ENCODE measurements around the gene PPP2R3A. TPM values are rescaled to one million over a fixed set of nuclear protein-coding genes. Genes with fewer than 3 reads are reported as not detected.
A peak's percentile ranks its signal among the peaks of the same experiment; 100 is the strongest.

Gene PPP2R3A
- polyA plus RNA-seq, 5 donors, result 11.6 to 19.2 (median 15.3) TPM

DNA sequence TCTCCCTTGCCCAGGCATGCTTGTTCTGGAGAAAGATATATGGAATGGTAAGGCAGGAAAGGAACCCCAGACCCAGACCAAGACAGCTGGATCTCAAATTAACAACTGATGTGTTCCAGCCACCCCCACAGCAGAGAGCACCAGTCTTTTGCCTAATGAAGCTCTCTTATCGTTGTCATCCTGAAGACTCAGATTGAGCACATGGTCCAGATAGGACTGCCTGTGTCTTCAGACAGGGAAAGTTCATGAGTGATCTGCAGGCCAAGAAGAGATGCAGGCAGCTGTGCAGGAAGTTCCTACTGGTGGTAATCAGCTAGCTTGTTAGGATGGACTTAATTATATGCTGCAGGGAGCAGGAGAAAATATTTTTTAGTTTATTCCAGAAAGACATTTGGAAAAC lies 53.3 kb downstream of the PPP2R3A start:
- no peak for DNase-seq

DNA sequence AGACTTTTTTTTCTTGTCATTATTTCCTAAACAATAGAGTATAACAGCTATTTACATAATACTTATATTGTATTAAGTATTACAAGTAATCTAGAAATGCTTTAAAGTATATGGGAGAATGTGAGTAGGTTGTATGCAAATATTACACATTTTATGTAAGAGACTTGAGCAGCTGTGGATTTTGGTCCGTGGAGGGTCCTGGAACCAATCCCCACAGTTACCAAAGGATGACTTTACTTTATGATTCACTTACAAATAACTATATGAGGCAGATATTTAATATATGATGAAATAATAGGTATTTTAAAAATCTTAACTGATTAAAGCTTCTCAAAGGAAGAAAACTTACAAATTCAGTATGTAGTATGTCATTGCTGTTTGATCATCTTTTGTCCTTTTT lies 56.3 kb downstream of the PPP2R3A start:
- no peak for DNase-seq

DNA sequence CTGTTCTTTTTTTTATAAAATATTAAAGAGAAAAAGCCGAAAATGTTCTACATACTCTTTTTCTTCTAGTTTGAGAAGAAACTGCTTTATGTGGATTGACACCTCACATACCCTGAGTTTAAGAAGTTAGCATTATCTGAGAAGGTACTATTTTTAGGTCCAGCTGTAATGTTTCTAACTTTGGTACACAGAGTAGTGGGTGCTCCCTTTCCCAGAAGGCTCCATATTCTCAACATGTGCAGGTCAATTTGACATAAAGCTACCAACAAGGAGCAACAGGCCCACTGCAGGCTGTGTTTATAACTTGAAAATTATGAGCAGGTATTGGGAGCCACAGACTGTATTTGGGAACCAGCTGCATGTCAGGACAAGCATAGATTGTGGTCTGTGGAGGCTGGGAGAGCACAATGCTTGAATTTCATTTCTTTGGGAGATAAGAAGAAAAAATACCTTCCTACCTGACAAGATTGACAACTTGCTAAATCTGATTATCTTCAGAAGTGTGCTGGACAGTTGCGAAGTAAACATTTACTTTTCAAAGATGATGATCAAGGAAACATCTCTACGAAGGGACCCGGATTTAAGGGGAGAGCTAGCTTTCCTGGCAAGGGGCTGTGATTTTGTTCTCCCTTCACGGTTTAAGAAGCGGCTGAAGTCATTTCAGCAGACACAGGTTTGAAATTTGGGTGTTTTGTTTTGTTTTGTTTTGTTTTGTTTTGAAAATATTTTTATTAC lies 57.2 kb downstream of the PPP2R3A start:
- no peak for DNase-seq

DNA sequence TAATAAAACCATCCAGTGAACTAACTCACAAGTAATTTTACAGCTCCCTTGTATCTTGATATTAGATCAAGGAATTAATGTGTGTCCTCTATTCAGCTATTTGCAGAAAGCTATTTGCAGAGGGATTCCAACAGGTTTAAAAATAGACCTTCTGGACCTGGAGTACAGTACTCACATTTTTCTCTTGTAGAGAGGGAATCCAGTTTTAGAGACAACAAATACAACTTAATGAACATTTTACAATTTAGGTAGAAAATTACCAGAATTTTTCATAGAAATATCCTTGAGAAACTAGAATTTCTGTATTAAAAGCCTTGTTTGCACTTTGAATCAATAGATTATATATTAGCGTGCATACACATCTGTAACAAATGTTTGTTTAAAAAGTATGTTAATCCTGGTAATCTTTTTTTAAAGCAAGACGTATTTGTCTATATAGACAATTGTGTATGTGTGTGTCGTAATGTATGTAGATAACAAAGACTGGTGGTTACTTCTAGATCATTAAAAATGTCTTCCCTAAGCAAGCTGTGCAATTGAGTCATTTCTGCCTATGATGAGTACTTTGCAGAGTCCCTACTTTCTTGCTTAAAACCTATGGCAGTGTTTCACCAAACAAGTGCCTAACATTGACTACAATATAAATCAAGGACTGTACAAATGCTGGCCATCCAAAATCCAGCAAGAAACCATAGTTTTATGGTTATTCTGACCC lies 57.9 kb downstream of the PPP2R3A start:
- DNase-seq, result no peak

DNA sequence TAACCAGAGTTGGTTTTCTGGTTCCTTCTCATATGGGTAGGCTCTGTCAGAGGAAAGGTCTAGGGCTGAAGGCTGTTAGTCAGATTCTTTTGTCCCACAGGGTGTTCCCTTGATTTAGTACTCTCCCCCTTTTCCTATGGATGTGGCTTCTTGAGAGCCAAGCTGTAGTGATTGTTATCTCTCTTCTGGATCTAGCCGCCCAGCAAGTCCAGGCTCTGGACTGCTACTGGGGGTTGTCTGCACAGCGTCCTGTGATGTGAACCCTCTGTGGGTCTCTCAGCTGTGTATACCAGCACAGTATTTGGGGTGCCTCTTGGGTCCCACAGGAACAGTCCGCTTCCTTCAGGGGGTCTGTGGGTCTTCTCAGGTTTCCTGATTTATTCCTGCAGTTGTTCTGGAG lies 70.8 kb downstream of the PPP2R3A start:
- no peak for DNase-seq

DNA sequence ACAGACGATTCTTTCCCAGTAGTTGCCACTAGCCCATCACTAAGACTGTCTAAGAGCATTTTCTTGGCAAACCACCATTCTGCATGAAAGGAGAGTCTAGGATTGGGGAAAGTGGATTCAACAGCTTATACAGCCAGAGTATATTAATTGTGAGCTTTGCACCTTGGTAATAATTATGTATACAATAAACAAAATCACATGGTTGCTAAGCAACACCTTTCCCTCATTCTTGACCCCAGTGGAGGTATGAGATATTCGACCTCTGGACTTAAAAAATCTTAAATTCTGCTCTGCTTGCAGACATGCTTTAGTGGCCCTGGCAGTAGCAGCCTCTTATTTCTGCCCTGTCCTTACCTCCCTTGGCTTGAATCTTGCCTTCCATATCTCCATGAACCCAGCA lies 73.1 kb downstream of the PPP2R3A start:
- no peak for DNase-seq

DNA sequence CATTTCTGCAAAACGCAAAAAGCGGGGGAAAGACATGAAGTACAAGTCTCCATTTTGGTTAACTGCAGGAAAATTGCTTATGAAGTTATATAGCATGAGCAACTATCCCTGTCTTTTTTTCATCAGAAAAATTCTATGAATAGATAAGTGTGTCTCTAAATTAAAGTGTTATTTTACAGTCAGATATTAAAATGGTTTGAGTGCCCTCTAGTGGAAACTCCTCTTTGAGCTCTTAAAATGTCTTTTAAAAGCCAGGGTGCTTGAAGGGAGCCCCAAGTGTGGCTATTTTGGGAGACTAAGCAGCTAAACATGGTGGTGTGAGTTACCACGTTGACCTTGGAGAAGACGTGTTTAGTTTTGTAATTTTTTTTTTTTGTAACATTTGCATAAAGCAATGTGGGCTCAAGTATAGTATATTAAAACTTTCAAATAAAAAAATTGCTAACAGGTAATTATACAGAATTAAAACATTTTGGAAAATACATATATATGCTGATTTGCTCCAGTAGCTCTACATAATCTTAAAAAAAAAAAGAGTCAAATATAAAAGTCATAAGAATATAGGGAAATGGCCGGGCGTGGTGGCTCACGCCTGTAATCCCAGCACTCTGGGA lies 77.2 kb downstream of the PPP2R3A start:
- peak; percentile 29 to 35 for DNase-seq

DNA sequence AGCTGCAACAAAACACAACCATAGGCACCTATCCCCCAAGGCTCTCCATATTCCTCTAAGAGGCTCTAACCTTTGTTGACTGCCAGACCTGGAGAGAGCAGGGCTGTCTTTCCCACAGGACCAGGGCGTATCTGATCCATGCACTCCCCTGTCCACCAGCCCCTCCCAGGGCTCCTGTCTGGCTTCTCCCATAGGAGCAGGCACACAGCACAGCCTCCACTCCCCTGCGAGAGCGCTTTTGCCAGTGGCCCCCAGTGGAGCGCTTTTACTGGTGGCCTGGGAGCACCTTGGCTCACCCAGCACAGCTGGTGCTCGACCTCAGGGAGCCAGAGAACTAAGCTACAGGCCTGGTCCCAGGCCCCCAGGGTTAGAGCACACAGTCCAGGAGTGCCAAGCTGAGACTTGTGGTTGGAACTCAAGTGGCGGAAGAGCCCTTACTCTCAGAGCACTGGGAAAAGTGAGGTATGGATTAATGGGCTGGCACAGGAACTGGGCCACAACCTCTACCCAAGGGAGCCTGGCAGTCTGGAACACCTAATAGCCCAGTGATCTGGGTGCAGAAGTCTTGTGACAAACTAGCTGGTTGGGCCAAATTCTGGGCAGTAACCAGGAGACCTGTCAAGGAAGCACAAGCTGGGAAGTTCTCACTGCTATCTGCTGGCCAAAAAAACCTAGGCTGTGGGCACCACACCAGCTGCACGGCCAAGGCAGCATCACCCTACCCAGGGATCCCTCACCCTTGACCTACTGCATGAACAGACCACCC lies 79.6 kb downstream of the PPP2R3A start:
- DNase-seq, result no peak

DNA sequence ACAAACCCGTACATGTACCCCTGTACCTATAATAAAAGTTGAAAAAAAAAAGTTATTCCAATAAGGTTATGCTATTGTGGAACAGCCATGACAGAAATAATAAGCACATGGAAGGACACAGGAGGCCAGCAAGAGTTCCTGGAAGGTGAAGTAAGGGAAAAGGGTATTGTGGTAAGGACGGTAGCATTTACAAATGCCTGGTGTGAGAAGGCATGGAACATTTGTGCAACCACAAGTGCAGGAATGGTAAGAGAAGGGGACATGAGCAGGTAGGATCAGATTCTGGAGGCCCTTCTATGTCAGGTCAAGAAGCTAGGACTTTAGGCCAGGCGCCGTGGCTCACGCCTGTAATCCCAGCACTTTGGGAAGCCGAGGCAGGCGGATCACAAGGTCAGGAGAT lies 82.5 kb downstream of the PPP2R3A start:
- DNase-seq, result no peak

DNA sequence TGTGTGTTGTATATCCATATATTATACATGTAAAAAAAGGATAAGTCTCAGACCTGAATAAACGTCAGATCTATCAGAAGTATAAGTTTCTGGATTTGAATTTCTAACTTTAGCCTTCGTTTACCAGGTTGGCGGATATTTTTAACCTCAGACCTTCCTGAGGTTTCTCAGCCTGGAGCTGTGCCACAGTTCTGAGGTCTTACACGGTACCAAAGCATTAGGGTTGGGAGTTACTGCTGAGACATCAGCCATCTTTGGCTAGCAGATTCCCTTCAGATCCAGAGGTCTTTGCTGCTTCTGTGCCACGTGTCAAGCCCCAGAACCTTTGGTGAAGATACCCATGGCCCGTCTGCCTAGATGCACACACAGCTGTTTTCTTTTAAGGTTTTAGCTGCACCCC lies 84.7 kb downstream of the PPP2R3A start:
- DNase-seq, result no peak

DNA sequence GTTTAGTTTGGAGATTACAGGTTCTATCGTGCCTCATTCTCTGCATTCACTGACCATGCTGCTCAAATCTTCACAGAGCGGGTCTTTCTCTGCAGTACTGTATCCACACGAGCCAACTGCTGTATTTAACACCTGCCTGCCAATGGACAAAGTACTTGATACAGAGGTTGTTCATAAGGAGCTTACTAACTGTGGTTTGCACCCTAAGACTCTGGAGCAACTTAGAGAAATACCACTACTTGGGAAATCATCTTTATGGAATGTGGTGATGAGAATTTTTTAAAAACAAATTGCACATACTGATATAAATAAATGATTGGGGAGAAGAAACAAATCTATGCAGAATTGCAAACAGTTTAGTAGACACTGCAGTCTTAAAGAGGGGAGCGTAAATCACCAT lies 90.0 kb downstream of the PPP2R3A start:
- no peak for DNase-seq

DNA sequence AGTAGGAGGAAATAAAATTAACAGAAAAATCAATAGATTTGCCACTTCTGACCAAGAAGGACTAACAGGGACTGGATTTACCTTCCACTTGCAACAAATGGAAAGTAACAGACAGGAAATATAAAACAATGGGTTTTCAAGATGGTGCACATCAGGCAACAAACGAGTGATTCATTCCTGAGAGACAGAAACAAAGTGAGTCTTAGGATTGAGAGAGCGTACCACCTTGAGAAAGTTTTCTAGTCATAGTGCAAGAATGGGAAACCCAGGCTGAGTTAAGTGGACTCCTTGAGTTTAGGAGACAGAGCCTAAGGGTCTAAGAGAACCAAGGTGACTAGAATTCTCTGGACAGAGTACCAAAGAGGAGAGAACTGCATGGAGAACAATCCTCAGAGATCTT lies 101.7 kb downstream of the PPP2R3A start:
- DNase-seq, result no peak

DNA sequence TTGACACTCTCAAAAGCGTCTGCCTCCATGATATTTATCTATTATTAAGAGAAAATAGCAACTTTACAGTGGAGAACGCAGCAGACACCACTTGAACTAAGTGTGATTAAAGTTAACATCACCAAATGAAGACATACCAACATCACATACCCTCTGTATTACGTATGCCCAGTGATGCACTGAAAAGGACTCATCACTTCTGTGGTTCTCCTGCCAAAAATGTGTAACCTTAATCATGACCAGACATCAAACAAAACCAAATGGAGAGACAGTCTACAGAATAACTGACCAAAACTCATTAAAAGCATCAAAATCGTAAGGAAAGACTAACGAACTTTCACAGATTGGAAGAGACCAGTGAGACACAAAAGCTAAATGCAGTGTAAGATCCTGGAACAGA lies 103.2 kb downstream of the PPP2R3A start:
- DNase-seq, result no peak

DNA sequence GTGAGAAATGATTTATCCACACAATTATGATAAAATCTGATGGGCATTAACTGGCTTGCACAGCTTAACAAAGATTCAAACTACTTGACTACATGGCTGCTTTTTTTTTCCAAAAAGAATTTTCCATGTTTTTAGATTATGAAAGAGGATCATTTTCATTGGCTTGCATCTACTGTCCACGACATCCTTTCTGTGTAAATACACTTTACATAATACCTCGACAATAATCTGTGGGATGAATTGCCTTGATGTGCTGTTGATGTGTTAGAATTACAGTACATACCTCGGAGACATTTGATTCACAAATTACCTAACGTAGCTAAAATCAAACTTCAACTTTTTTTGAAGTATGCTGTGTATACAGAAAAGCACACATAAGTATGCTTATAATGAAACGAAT lies 104.4 kb downstream of the PPP2R3A start:
- no peak for DNase-seq

DNA sequence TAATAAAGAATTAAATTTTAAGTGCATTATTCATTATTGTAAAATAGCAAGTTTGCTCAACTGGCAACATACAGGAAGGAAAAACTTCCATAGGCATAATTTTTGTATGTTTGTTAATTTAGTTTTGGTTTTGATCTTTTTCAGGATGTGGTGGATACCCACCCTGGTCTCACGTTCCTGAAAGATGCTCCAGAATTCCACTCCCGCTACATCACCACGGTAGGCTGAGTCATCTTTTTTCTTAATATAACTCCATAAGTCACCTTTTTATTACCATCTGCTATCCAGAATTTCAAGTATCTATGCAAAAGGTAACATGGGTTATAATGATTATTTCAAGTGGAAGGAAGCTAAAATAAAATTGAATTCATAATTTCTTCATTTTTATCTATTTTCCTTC lies 104.8 kb downstream of the PPP2R3A start:
- no peak for DNase-seq

DNA sequence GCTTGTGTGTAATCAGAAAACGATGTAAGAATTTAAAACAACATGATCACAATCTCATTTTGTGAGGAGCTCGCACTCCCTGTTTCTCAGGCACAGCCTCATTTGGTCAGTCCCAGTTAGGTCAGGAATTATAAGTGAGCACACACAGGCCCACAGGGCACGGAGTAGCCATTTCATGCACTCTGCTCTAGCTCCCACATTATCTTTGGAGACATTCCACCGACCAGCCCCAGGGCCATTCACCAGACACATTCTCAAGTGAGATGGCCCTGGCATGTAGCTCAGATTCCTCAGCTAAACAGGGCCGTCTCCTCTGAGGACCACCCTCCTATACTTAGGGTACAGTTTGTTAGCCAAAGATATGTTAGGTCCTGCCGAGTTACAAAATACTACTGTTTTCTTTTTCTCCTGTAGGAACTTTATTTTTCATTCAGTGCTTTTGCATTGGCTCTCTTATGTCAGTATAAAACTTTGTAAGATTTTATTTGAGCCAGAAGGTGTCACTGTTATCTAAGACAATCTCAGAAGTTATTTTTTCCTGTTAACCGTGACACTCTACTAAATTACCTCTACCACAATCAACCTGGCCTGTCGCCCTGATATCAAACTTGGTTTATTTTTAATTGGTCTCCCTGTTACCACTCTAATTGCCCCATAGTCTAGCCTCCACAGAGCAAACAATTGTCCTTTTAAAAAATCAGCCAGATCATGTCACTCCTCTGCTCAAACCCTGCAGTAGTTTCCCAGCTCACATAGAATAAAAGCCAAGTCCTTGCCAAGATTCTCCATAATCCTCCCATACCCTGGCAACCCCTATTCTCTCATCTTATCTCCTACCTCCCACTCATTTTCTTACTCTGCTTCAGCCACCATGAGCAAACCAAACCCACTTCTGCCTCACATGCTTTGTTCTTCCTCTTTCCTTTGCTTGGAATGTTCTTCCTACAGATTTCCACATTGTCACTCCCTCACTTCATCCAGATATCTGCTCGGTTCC lies 105.7 kb downstream of the PPP2R3A start:
- DNase-seq, result peak in 1 of 2 donors; percentile 3

DNA sequence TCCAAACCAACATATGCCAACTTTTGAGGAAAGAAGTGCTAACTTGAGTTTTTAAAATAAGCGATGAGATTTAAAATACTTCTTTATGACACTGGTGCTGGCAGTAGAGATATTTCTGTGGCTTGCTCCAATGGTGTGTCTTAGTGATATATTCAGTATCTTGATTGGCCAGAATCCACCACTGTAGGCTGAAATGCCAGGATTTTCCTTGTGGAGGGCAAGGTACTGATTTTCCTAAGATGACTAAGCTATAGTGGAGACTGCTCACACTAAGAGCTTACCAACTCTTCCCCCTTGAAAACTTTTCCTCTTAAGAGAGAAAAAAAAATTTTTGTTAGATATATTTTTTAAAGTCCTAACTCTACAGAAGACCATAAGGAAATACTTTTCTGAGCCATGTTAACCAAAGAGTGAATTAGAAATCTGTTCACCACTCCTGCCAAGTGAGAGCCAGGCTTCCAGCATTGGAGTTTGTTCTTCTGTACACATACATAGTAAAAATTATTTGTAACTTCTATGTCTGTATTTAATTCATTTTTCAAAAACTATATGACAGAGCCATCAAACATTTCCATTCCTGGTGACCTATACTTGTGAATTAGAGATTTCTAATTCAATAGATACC lies 109.1 kb downstream of the PPP2R3A start:
- DNase-seq, result peak in 1 of 2 donors; percentile 9

DNA sequence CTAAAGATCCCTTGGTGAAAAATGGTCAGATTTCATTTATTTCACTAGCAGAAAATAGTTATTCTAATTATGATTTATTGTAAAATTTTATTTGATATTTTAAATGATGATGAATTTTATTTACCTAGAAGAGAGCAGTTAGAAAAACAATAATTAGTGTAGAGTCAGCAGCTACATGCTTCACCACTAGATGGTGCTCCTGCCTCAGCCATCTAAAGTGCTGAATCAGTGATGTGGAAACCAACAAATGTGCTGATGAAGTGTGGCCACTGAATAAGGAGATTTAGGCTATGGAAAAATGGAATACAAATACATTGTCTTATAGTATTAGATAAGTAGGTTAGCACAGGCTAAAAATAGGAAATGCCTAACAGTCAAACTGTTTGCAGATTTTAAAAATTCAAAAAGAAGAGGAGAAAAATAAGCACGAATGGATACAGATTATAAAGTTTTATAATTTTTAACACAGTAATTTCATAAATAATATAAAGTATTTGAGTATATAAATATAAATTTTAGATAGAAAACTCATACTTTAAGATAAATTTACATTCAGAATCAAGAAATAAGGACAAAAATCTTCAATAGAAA lies 109.8 kb downstream of the PPP2R3A start:
- DNase-seq, result peak; percentile 73 to 80

DNA sequence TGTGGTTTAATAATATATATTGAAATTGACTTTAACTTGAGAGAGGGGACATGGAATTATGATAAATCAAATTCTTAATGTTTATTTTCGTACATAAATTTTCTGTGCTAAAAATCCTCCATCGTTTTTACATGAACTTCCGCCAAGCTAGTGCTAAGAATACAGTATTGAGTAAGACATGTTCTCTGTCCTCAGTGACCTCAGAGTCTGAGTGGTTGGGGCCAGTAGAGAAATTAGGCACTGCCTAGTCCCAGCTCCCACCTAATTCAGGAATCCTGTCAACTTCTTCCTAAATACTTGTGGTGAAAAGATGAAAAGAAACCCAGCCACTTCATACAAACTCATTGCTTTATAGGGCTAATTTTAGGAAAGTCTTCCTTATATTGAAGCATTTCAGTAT lies 110.3 kb downstream of the PPP2R3A start:
- DNase-seq, result peak in 1 of 2 donors; percentile 2
